ENCODE results near the gene SAMD4A. TPM values are rescaled to one million over a fixed set of nuclear protein-coding genes. Genes with fewer than 3 reads are reported as not detected.

SAMD4A gene
- polyA plus RNA-seq, 3 donors: 3.2 to 8.6 (median 4.2) TPM

GRCh38 chr14:54794159-54794558 lies 227.2 kb downstream of the SAMD4A start:
- no peak for DNase-seq
- Histone ChIP-seq H3K79me2 (ENCODE audit: insufficient read depth, low read length) (no peaks in the 10 kb centered on the region), H3K9me3 (replicated peaks in 1 of 2; ENCODE audit: control insufficient read depth in 1 of 2, insufficient read depth in 1 of 2, low read length in 2 of 2) (peaks cover 12% of the 10 kb centered on the region in 2 donors), H3K4me2 (replicated peaks; ENCODE audit: extremely low read depth, low read length, poor library complexity, severe bottlenecking) (no peak overlapping the region), H2AFZ (ENCODE audit: insufficient read depth, low read depth, low read length, poor library complexity, severe bottlenecking) (no peak overlapping the region), H3K27ac (ENCODE audit: low read depth in 1 of 2, low read length in 2 of 2) (no peak overlapping the region), H3K36me3 (replicated peaks in 1 of 2; ENCODE audit: control insufficient read depth in 1 of 2, insufficient read depth in 2 of 2, low read length in 2 of 2) (peaks cover 10 to 18% of the 10 kb centered on the region in 2 donors), H3K4me1 (ENCODE audit: control insufficient read depth in 1 of 2, insufficient read depth in 2 of 2, low read length in 2 of 2) (peaks cover 0 to 17% of the 10 kb centered on the region in 2 donors), H3K9ac (ENCODE audit: insufficient read depth, low read length, poor library complexity, severe bottlenecking) (no peak overlapping the region), H3K4me3 (replicated peaks in 1 of 3; ENCODE audit: low read depth in 2 of 3, low read length in 3 of 3) (no peak overlapping the region), H3K27me3 (ENCODE audit: control insufficient read depth in 2 of 2, insufficient read depth in 2 of 2, low read length in 2 of 2) (peaks cover 0 to 3% of the 10 kb centered on the region in 2 donors), H4K20me1 (ENCODE audit: insufficient read depth, low read length) (no peaks in the 10 kb centered on the region)
- Mint-ChIP-seq H3K36me3 (peaks cover 15 to 17% of the 10 kb centered on the region in 2 donors), H3K27me3 (ENCODE audit: low read depth in 3 of 3) (peaks cover 4 to 5% (median 5%) of the 10 kb centered on the region in 3 donors), H3K4me3 (no peak overlapping the region), H3K4me1 (peaks cover 4% of the 10 kb centered on the region), H3K9me3 (peaks cover 7 to 18% (median 15%) of the 10 kb centered on the region in 7 donors), H3K27ac (no peak overlapping the region)
- TF ChIP-seq, protein P1, sequence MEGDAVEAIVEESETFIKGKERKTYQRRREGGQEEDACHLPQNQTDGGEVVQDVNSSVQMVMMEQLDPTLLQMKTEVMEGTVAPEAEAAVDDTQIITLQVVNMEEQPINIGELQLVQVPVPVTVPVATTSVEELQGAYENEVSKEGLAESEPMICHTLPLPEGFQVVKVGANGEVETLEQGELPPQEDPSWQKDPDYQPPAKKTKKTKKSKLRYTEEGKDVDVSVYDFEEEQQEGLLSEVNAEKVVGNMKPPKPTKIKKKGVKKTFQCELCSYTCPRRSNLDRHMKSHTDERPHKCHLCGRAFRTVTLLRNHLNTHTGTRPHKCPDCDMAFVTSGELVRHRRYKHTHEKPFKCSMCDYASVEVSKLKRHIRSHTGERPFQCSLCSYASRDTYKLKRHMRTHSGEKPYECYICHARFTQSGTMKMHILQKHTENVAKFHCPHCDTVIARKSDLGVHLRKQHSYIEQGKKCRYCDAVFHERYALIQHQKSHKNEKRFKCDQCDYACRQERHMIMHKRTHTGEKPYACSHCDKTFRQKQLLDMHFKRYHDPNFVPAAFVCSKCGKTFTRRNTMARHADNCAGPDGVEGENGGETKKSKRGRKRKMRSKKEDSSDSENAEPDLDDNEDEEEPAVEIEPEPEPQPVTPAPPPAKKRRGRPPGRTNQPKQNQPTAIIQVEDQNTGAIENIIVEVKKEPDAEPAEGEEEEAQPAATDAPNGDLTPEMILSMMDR (IDR thresholded peaks at IDR 0.05): no peak
- intact Hi-C loops (cut with micrococcal nuclease): no loop called here
- WGBS (ENCODE audit: insufficient coverage): 100% methylated on average over 1 of the region's 1 CpG

DNA sequence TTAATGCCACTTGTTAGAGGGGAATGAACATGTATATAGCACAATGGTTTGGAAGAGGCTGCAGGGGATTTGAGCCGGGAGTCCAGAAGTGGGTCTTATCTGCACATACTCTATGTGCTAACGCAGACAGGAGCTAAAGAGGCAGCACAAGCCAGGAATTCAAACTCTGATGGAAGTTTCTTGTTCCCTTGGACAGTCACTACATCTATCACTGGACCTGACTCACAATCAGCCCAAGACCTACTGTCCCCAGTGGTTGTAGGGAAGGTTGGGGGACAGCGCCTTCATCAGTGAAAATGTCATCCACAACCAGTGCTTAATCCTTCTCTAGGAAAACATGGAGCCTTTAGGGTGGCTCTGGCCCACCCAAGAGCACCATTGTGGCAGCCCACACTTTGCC lies 227.9 kb downstream of the SAMD4A start:
- WGBS (ENCODE audit: insufficient coverage): no CpG with 5 or more reads among the region's 3 CpGs
- TF ChIP-seq, protein P1 (IDR thresholded peaks at IDR 0.05): no peak

More for the DNA sequence above, 227.9 kb downstream of the SAMD4A start:
- Histone ChIP-seq H3K4me3 (replicated peaks in 1 of 3; ENCODE audit: low read depth in 2 of 3, low read length in 3 of 3) (no peak overlapping the region), H3K79me2 (ENCODE audit: insufficient read depth, low read length) (no peaks in the 10 kb centered on the region), H3K27ac (ENCODE audit: low read depth in 1 of 2, low read length in 2 of 2) (no peak overlapping the region), H3K4me2 (replicated peaks; ENCODE audit: extremely low read depth, low read length, poor library complexity, severe bottlenecking) (no peak overlapping the region), H2AFZ (ENCODE audit: insufficient read depth, low read depth, low read length, poor library complexity, severe bottlenecking) (no peak overlapping the region), H3K27me3 (ENCODE audit: control insufficient read depth in 2 of 2, insufficient read depth in 2 of 2, low read length in 2 of 2) (peaks cover 0 to 3% of the 10 kb centered on the region in 2 donors), H3K9ac (ENCODE audit: insufficient read depth, low read length, poor library complexity, severe bottlenecking) (no peak overlapping the region), H3K9me3 (replicated peaks in 1 of 2; ENCODE audit: control insufficient read depth in 1 of 2, insufficient read depth in 1 of 2, low read length in 2 of 2) (peaks cover 12% of the 10 kb centered on the region in 2 donors), H4K20me1 (ENCODE audit: insufficient read depth, low read length) (no peaks in the 10 kb centered on the region), H3K36me3 (replicated peaks in 1 of 2; ENCODE audit: control insufficient read depth in 1 of 2, insufficient read depth in 2 of 2, low read length in 2 of 2) (peaks cover 6 to 12% of the 10 kb centered on the region in 2 donors), H3K4me1 (ENCODE audit: control insufficient read depth in 1 of 2, insufficient read depth in 2 of 2, low read length in 2 of 2) (peaks cover 0 to 17% of the 10 kb centered on the region in 2 donors)
- Mint-ChIP-seq H3K27ac (no peak overlapping the region), H3K4me3 (no peak overlapping the region), H3K4me1 (peaks cover 4% of the 10 kb centered on the region), H3K27me3 (ENCODE audit: low read depth in 3 of 3) (peaks cover 4 to 5% (median 5%) of the 10 kb centered on the region in 3 donors), H3K9me3 (peaks cover 7 to 18% (median 15%) of the 10 kb centered on the region in 7 donors), H3K36me3 (peaks cover 11 to 13% of the 10 kb centered on the region in 2 donors)
- no peak for DNase-seq
- intact Hi-C loops (cut with micrococcal nuclease): no loop called here
